ENCODE measurements around the gene BSDC1.

DNA sequence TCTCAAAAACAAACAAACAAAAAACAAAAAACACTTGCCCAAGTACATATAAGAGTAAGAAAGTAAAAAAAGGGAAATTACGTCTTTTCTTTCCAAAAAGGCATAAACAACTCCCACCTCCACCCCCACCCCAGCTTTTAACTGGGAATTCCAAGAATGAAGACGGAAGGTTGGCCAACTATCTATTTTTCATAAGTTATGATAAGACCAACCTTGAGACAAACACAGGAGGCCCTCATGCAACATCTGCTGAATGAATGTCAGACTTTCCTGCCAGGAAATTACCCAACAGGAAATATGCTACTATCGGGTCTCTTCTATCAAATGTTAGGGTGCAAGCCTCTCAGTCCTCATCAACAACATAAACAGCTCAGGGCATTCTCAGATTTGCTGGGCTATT lies 1.9 kb downstream of the BSDC1 start:
- TF ChIP-seq, protein P1, sequence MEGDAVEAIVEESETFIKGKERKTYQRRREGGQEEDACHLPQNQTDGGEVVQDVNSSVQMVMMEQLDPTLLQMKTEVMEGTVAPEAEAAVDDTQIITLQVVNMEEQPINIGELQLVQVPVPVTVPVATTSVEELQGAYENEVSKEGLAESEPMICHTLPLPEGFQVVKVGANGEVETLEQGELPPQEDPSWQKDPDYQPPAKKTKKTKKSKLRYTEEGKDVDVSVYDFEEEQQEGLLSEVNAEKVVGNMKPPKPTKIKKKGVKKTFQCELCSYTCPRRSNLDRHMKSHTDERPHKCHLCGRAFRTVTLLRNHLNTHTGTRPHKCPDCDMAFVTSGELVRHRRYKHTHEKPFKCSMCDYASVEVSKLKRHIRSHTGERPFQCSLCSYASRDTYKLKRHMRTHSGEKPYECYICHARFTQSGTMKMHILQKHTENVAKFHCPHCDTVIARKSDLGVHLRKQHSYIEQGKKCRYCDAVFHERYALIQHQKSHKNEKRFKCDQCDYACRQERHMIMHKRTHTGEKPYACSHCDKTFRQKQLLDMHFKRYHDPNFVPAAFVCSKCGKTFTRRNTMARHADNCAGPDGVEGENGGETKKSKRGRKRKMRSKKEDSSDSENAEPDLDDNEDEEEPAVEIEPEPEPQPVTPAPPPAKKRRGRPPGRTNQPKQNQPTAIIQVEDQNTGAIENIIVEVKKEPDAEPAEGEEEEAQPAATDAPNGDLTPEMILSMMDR (conservative IDR thresholded peaks at IDR 0.05) = no peak
- no peak for TF ChIP-seq EZH2 (IDR thresholded peaks at IDR 0.05; ENCODE audit: low read depth)

All from PC-9 (cell line).